IPS-NIHi11 (cell line): Measurements from ENCODE around the gene PCSK1N.
"Not testable (repeated sequence)": the region's sequence is repeated elsewhere in the genome, so short reads cannot be mapped to it uniquely, and the experiment has no call there.

Source experiments
- DNase-seq: peaks from one replicate; pipeline ENCODE4 v3.0.0; 2012; ENCODE audit warnings: mixed read lengths, low spot score

Gene PCSK1N

GRCh38 chrX:48835524-48836329, at the start of gene PCSK1N:
Gene PCSK1N (minus strand): TSS chrX:48835610. CDS start chrX:48835532, 78 bp downstream.
- peak; percentile 71 for DNase-seq

GRCh38 chrX:48883729-48884128, 48.3 kb upstream of the PCSK1N start:
- no peak for DNase-seq

GRCh38 chrX:48876944-48877343, 41.5 kb upstream of the PCSK1N start:
- DNase-seq, result not testable (repeated sequence)

GRCh38 chrX:48872017-48872416, 36.6 kb upstream of the PCSK1N start:
- DNase-seq, result not testable (repeated sequence)

- no peak for DNase-seq
These were observed 28.8 kb upstream of the PCSK1N start for GRCh38 chrX:48864210-48864609.

- DNase-seq, result no peak
These were observed 19.5 kb upstream of the PCSK1N start for GRCh38 chrX:48854898-48855297.

GRCh38 chrX:48854121-48854804, 18.9 kb upstream of the PCSK1N start:
- DNase-seq, result not testable (repeated sequence)

- DNase-seq, result not testable (repeated sequence)
These were observed 18.1 kb upstream of the PCSK1N start for GRCh38 chrX:48853494-48853893.

- DNase-seq, result no peak
These were observed 17.4 kb upstream of the PCSK1N start for GRCh38 chrX:48852857-48853256.

- DNase-seq, result no peak
These were observed 13.4 kb upstream of the PCSK1N start for GRCh38 chrX:48848847-48849246.

GRCh38 chrX:48839686-48840085, 4.3 kb upstream of the PCSK1N start:
- no peak for DNase-seq

GRCh38 chrX:48834383-48834709, 1.1 kb downstream of the PCSK1N start:
- no peak for DNase-seq

GRCh38 chrX:48833542-48834138, 1.8 kb downstream of the PCSK1N start:
- no peak for DNase-seq

GRCh38 chrX:48831909-48832291, 3.5 kb downstream of the PCSK1N start:
- peak; percentile 47 for DNase-seq

- no peak for DNase-seq
These were observed 4.1 kb downstream of the PCSK1N start for GRCh38 chrX:48831136-48831908.

GRCh38 chrX:48829016-48829735, 6.2 kb downstream of the PCSK1N start:
- DNase-seq, result no peak

- no peak for DNase-seq
These were observed 7.8 kb downstream of the PCSK1N start for GRCh38 chrX:48827654-48827968.

- DNase-seq, result peak; percentile 19
These were observed 8.3 kb downstream of the PCSK1N start for GRCh38 chrX:48826876-48827653.

GRCh38 chrX:48826135-48826875, 9.1 kb downstream of the PCSK1N start, which contains the start of gene ERAS:
Gene ERAS (plus strand): TSS chrX:48826513. CDS start chrX:48829124, 2,611 bp downstream.
- DNase-seq, result peak; percentile 14

GRCh38 chrX:48824066-48824465, 11.3 kb downstream of the PCSK1N start:
- DNase-seq, result no peak
